HFF-Myc (cell line): ENCODE data around the gene NLRP4.

Experiments used
- DNase-seq: peaks from one replicate; pipeline ENCODE4 v3.0.0-alpha.2; 2011; ENCODE audit warnings: low read depth; ENCODE audit errors: extremely low read depth
- H3K4me3 ChIP-seq: replicated peaks from 2 replicates; pipeline ENCODE4 v1.5.1; 2011; ENCODE audit warnings: low read depth, mild to moderate bottlenecking, control low read depth, low read length
- TF ChIP-seq, protein P1 (sequence below): IDR thresholded peaks from 2 replicates; pipeline ENCODE4 v1.5.1; 2012; ENCODE audit warnings: mild to moderate bottlenecking, low read depth, low read length, control low read depth; ENCODE audit errors: missing control alignments

NLRP4 gene

GRCh38 chr19:55867101-55867500 lies 30.8 kb downstream of the NLRP4 start:
- H3K4me3 ChIP-seq = no peak overlapping the region
- no peak for DNase-seq
- TF ChIP-seq, protein P1, sequence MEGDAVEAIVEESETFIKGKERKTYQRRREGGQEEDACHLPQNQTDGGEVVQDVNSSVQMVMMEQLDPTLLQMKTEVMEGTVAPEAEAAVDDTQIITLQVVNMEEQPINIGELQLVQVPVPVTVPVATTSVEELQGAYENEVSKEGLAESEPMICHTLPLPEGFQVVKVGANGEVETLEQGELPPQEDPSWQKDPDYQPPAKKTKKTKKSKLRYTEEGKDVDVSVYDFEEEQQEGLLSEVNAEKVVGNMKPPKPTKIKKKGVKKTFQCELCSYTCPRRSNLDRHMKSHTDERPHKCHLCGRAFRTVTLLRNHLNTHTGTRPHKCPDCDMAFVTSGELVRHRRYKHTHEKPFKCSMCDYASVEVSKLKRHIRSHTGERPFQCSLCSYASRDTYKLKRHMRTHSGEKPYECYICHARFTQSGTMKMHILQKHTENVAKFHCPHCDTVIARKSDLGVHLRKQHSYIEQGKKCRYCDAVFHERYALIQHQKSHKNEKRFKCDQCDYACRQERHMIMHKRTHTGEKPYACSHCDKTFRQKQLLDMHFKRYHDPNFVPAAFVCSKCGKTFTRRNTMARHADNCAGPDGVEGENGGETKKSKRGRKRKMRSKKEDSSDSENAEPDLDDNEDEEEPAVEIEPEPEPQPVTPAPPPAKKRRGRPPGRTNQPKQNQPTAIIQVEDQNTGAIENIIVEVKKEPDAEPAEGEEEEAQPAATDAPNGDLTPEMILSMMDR = no peak

GRCh38 chr19:55870736-55871135 lies 34.4 kb downstream of the NLRP4 start:
- H3K4me3 ChIP-seq = no peak overlapping the region
- DNase-seq = no peak
- TF ChIP-seq, protein P1 = no peak

GRCh38 chr19:55877211-55877610 lies 40.9 kb downstream of the NLRP4 start:
- no peak for DNase-seq

GRCh38 chr19:55882626-55883025 lies 46.3 kb downstream of the NLRP4 start:
- H3K4me3 ChIP-seq = no peak overlapping the region
- no peak for DNase-seq
- TF ChIP-seq, protein P1 = no peak

More at GRCh38 chr19:55877211-55877610, 40.9 kb downstream of the NLRP4 start:
- TF ChIP-seq, protein P1 = no peak
- H3K4me3 ChIP-seq = no peak overlapping the region

DNA sequence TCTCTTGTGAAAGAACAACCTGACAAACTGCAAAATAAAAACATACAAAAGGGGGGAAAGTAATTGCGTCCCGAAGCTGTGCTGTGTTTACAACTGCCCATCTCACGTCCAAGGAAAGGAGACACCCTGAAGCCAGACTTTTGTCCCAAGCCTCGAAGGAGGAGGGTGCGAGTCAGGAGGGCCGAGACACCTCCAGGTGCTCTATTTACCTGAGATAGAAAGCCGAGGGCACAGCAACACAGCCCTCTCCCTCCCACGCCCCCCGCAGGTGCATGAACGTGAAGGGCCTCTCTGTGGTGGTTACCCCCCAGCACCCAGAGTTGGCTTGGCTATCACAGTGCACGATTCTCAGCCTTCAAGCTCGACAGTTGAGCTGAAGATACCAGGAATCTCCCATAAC lies 62.6 kb downstream of the NLRP4 start:
- no peak overlapping the region for H3K4me3 ChIP-seq
- TF ChIP-seq, protein P1 = no peak
- DNase-seq = no peak

DNA sequence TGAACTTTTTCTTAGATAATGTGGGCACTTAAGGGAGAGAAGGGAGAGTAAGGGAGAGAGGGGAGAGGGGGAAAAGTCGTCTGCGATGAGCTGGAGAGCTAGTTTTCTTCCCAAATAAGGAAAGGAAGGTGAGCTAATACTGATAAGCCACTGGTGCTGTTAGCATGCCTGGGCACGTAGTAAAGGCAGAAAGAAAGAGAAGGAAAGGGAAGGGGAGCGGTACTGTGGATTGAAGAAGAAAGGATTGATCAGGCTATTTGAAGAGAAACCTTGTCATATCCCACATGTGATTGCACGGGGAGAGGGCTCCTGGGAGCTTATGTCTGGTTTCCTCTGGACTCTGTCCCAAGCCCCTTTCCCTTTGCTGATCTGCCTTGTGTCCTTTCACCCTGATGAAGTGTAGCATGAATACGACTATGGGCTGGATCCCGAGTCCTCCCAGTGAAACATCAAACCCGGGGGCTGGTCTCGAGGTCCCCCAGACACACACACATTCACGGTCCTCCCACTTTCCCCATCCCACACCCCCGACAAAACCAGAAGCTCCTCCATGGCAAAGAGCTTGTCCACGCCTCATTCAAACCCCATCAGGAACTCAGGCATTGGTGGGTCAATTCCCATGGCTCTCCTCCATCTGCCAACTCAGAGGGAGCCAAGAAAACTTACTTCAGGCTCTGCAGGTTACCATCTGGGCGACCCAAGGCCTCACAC lies 65.2 kb downstream of the NLRP4 start:
- H3K4me3 ChIP-seq = no peak overlapping the region
- TF ChIP-seq, protein P1 = no peak
- no peak for DNase-seq
